GM12873 (cell line): ENCODE data around the gene ZGPAT.

ENCODE experiments used
- CTCF ChIP-seq: IDR thresholded peaks from 2 replicates; pipeline ENCODE4 v1.5.1; 2012; ENCODE audit warnings: low read depth, mild to moderate bottlenecking, moderate library complexity, low read length, control low read depth; ENCODE audit not compliant: insufficient read depth; ENCODE audit errors: missing control alignments

Gene ZGPAT

GRCh38 chr20:63707558-63708300, at the start of gene ZGPAT, which contains the start of gene ARFRP1:
ZGPAT (plus strand) TSS chr20:63708039; CDS start chr20:63708581, 542 bp downstream.
ARFRP1 (minus strand) TSS chr20:63707976; CDS start chr20:63707091, 885 bp downstream.
- TF ChIP-seq CTCF = no peak

GRCh38 chr20:63658749-63659187, 49.1 kb upstream of the ZGPAT start:
- TF ChIP-seq CTCF = no peak

GRCh38 chr20:63659370-63659769, 48.5 kb upstream of the ZGPAT start:
- TF ChIP-seq CTCF = no peak

- TF ChIP-seq CTCF = no peak
These were observed 47.2 kb upstream of the ZGPAT start for GRCh38 chr20:63660622-63661021.

GRCh38 chr20:63661108-63661507, 46.7 kb upstream of the ZGPAT start:
- TF ChIP-seq CTCF = no peak

GRCh38 chr20:63661959-63662812, 45.7 kb upstream of the ZGPAT start:
- TF ChIP-seq CTCF = no peak

- no peak for TF ChIP-seq CTCF
These were observed 45.0 kb upstream of the ZGPAT start for GRCh38 chr20:63662813-63663189.
